Left lung (tissue), 10 donors: ENCODE results near the gene EMP1. TPM values are rescaled to one million over a fixed set of nuclear protein-coding genes. Genes with fewer than 3 reads are reported as not detected.
"Not testable (repeated sequence)": the region's sequence is repeated elsewhere in the genome, so short reads cannot be mapped to it uniquely, and the experiment has no call there.

ENCODE experiments used
- ATAC-seq: fragments of 200-7000 bp; cut with Tn5 transposase; one replicate; pipeline ENCODE4 v1.9.1; 2020; ENCODE audit warnings: moderate library complexity
- DNase-seq, 4 donors: peaks; one replicate each; pipeline ENCODE4 v3.0.0-alpha.2; 2013 to 2020
- H3K27ac ChIP-seq, 2 donors: fragments of 200-600 bp; sonication (generic) in 1 of 2; one replicate each; pipeline versions ENCODE4 v1.5.0 to v1.8.0; 2020 to 2021
- H3K27me3 ChIP-seq, 2 donors: fragments of 200-600 bp; sonication (generic) in 1 of 2; one replicate each; pipeline versions ENCODE4 v1.5.0 to v1.8.0; 2020 to 2021
- H3K36me3 ChIP-seq, 2 donors: fragments of 200-600 bp; sonication (generic) in 1 of 2; one replicate each; pipeline versions ENCODE4 v1.5.0 to v1.8.0; 2020 to 2021
- H3K4me1 ChIP-seq, 2 donors: fragments of 200-600 bp; one replicate each; pipeline ENCODE4 v1.8.0; 2021
- H3K4me3 ChIP-seq, 2 donors: fragments of 200-600 bp; sonication (generic) in 1 of 2; one replicate each; pipeline versions ENCODE4 v1.5.0 to v1.8.0; 2020 to 2021; ENCODE audit warnings: mild to moderate bottlenecking in 1 of 2
- H3K9me3 ChIP-seq, 2 donors: fragments of 200-600 bp; sonication (generic) in 1 of 2; one replicate each; pipeline versions ENCODE4 v1.5.0 to v1.8.0; 2020 to 2021
- CTCF ChIP-seq, 2 donors: fragments of 200-600 bp; sonication (generic) in 1 of 2; IDR thresholded peaks; one replicate each; pipeline versions ENCODE4 v1.5.0 to v1.8.0; 2021; ENCODE audit warnings: antibody characterized with exemption in 2 of 2
- intact Hi-C, 2 donors: fragments of 100-400 bp; cut with DNase I; formaldehyde crosslinking; loops; one replicate each; pipeline versions ENCODE4 v1.11.2 to v1.14.2; 2022
- polyA plus RNA-seq, 6 donors: library from polyadenylated mRNA; unstranded; fragments of 120-200 nt; gene quantifications; one replicate each; pipeline ENCODE4 v1.2.1, GENCODE V29; 2013; ENCODE audit not compliant: insufficient read length in 6 of 6
- total RNA-seq, 2 donors: library from RNA; stranded (reverse); fragmentation: NEBNext Ultra II Directional; extraction: Animal tissue kit (Norgen Biotek cat#: 25700); gene quantifications; one replicate each; pipeline ENCODE4 v1.2.1, GENCODE V29; 2021
- donor health status: DM: no; HTN: yes; CAD: no.
- donor health status: DM: no; HTN: no; CAD: no.

EMP1 gene
- total and polyA plus RNA-seq, 8 donors = 79.3 to 369 (median 133) TPM

- Histone ChIP-seq H3K4me1 (peaks cover 0 to 19% of the 10 kb centered on the region in 2 donors), H3K27ac (no peak overlapping the region), H3K36me3 (no peaks in the 10 kb centered on the region), H3K4me3 (peak overlapping the region; percentile 16 to 19), H3K27me3 (no peaks in the 10 kb centered on the region), H3K9me3 (no peaks in the 10 kb centered on the region)
- peak; percentile 100 for ATAC-seq
- TF ChIP-seq CTCF (IDR thresholded peaks at IDR 0.05) = peak; percentile 97 to 98
- DNase-seq = peak; percentile 83 to 97 (median 94)
- intact Hi-C loops = loop anchor here in 1 of 2 donors (10.0 kb wide), 1 partner anchor 269 kb away; no protein-coding TSS in a partner anchor
These were observed 59.5 kb downstream of the EMP1 start for GRCh38 chr12:13255792-13256691.

- no peak for TF ChIP-seq CTCF (IDR thresholded peaks at IDR 0.05)
- Histone ChIP-seq H3K9me3 (no peaks in the 10 kb centered on the region), H3K27me3 (no peaks in the 10 kb centered on the region), H3K27ac (no peak overlapping the region), H3K36me3 (no peaks in the 10 kb centered on the region), H3K4me1 (peaks cover 0 to 19% of the 10 kb centered on the region in 2 donors), H3K4me3 (no peak overlapping the region)
- DNase-seq (no peak), ATAC-seq (no peak)
- intact Hi-C loops = loop anchor here in 1 of 2 donors (10.0 kb wide), 1 partner anchor 268 kb away; no protein-coding TSS in a partner anchor
These were observed 60.1 kb downstream of the EMP1 start for GRCh38 chr12:13256692-13257045.

- Histone ChIP-seq H3K27me3 (no peaks in the 10 kb centered on the region), H3K9me3 (no peaks in the 10 kb centered on the region), H3K4me3 (no peak overlapping the region), H3K36me3 (no peaks in the 10 kb centered on the region), H3K27ac (no peak overlapping the region), H3K4me1 (peaks cover 0 to 19% of the 10 kb centered on the region in 2 donors)
- DNase-seq = no peak
- intact Hi-C loops = loop anchor here in 1 of 2 donors (10.0 kb wide), 1 partner anchor 267 kb away; no protein-coding TSS in a partner anchor
- TF ChIP-seq CTCF (IDR thresholded peaks at IDR 0.05) = no peak
- ATAC-seq = no peak
These were observed 60.9 kb downstream of the EMP1 start for GRCh38 chr12:13257356-13257875.

GRCh38 chr12:13258197-13258596 lies 61.7 kb downstream of the EMP1 start:
- H3K27ac ChIP-seq = no peak overlapping the region
- intact Hi-C loops = loop anchor here in 1 of 2 donors (10.0 kb wide), 1 partner anchor 267 kb away; no protein-coding TSS in a partner anchor
- no peak for TF ChIP-seq CTCF (IDR thresholded peaks at IDR 0.05)
- DNase-seq (peak in 2 of 4 donors; percentile 54 to 68), ATAC-seq (no peak)
- no peak overlapping the region for H3K4me3 ChIP-seq
- no peaks in the 10 kb centered on the region for H3K27me3 ChIP-seq
- H3K36me3 ChIP-seq = no peaks in the 10 kb centered on the region
- peaks cover 0 to 19% of the 10 kb centered on the region in 2 donors for H3K4me1 ChIP-seq
- no peaks in the 10 kb centered on the region for H3K9me3 ChIP-seq

GRCh38 chr12:13258717-13259119 lies 62.2 kb downstream of the EMP1 start:
- Histone ChIP-seq H3K4me3 (no peak overlapping the region), H3K9me3 (no peaks in the 10 kb centered on the region), H3K27me3 (no peaks in the 10 kb centered on the region), H3K27ac (no peak overlapping the region), H3K36me3 (no peaks in the 10 kb centered on the region), H3K4me1 (peaks cover 0 to 19% of the 10 kb centered on the region in 2 donors)
- no peak for ATAC-seq
- intact Hi-C loops = loop anchor here in 1 of 2 donors (10.0 kb wide), 1 partner anchor 266 kb away; no protein-coding TSS in a partner anchor
- DNase-seq = no peak
- TF ChIP-seq CTCF (IDR thresholded peaks at IDR 0.05) = no peak

DNA sequence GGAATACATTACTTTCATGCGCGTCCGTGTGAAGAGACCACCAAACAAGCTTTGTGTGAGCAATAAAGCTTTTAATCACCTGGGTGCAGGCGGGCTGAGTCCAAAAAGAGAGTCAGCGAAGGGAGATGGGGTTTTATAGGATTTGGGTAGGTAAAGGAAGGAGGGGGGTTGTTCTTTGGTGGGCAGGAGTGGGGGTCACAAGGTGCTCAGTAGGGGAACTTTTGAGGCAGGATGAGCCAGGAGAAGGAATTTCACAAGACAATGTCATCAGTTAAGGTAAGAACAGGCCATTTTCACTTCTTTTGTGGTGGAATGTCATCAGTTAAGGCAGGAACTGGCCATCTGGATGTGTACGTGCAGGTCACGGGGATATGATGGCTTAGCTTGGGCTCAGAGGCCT lies 63.1 kb downstream of the EMP1 start:
- not testable (repeated sequence) for H3K4me3 ChIP-seq, ATAC-seq, H3K36me3 ChIP-seq, H3K9me3 ChIP-seq, DNase-seq, H3K27me3 ChIP-seq, H3K27ac ChIP-seq
- H3K4me1 ChIP-seq = peaks cover 0 to 19% of the 10 kb centered on the region in 2 donors
- intact Hi-C loops = loop anchor here in 1 of 2 donors (10.0 kb wide), 1 partner anchor 265 kb away; no protein-coding TSS in a partner anchor

DNA sequence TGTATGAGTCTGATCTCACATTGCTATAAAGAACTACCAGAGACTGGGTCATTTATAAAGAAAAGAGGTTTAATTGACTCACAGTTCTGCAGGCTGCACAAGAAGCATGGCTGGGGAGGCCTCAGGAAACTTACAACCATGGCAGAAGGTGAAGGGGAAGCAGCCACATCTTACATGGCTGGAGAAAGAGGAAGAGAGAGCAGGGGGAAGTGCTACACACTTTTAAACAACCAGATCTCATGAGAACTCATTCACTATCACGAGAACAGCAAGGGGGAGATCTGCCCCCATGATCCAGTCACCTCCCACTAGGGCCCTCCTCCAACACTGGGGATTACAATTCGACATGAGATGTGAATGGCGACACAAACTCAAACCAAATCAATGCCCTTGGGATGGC lies 71.3 kb downstream of the EMP1 start:
- DNase-seq, H3K4me3 ChIP-seq, H3K36me3 ChIP-seq, H3K27ac ChIP-seq, intact Hi-C loops, H3K4me1 ChIP-seq, ATAC-seq, H3K27me3 ChIP-seq, H3K9me3 ChIP-seq: not testable (repeated sequence)
